PC-9 (cell line): ENCODE results near the gene ISM1.

Experiments used
- EZH2 ChIP-seq: fragments of 200-600 bp; sonication (generic); IDR thresholded peaks from 2 replicates; pipeline ENCODE4 v1.8.0; 2017; ENCODE audit warnings: antibody characterized with exemption, low read depth
- TF ChIP-seq, protein P1 (sequence below): fragments of 200-600 bp; sonication (generic); conservative IDR thresholded peaks from 2 replicates; pipeline ENCODE4 v1.6.1; 2017; ENCODE audit warnings: mixed run types, antibody characterized with exemption, mild to moderate bottlenecking, moderate library complexity

- TF ChIP-seq, protein P1, sequence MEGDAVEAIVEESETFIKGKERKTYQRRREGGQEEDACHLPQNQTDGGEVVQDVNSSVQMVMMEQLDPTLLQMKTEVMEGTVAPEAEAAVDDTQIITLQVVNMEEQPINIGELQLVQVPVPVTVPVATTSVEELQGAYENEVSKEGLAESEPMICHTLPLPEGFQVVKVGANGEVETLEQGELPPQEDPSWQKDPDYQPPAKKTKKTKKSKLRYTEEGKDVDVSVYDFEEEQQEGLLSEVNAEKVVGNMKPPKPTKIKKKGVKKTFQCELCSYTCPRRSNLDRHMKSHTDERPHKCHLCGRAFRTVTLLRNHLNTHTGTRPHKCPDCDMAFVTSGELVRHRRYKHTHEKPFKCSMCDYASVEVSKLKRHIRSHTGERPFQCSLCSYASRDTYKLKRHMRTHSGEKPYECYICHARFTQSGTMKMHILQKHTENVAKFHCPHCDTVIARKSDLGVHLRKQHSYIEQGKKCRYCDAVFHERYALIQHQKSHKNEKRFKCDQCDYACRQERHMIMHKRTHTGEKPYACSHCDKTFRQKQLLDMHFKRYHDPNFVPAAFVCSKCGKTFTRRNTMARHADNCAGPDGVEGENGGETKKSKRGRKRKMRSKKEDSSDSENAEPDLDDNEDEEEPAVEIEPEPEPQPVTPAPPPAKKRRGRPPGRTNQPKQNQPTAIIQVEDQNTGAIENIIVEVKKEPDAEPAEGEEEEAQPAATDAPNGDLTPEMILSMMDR, result no peak
- no peak for TF ChIP-seq EZH2
These were observed 1.2 kb downstream of the ISM1 start for GRCh38 chr20:13222319-13222716.
